SK-N-SH treated with all-trans-retinoic acid at 6 μM for 48 hours (cell line): ENCODE data around the gene CHCHD6.

Experiments
- ARNTL ChIP-seq: fragments of 450-650 bp; formaldehyde crosslinking; IDR thresholded peaks from 2 replicates; pipeline ENCODE4 v1.5.0; 2020; ENCODE audit warnings: low read depth, mild to moderate bottlenecking, moderate library complexity, borderline replicate concordance
- GLIS3 ChIP-seq: fragments of 250-450 bp; sonication (Bioruptor Pico); IDR thresholded peaks from 2 replicates; pipeline ENCODE4 v1.5.0; 2020; ENCODE audit warnings: mild to moderate bottlenecking, moderate library complexity
- ISL1 ChIP-seq: fragments of 250-450 bp; sonication (Bioruptor Pico); IDR thresholded peaks from 2 replicates; pipeline ENCODE4 v2.1.2; 2022; ENCODE audit warnings: mild to moderate bottlenecking, moderate library complexity
- PPARA ChIP-seq: fragments of 250-450 bp; sonication (Bioruptor Pico); IDR thresholded peaks from 2 replicates; pipeline ENCODE4 v1.5.0; 2020; ENCODE audit warnings: mild to moderate bottlenecking, borderline replicate concordance
- RARB ChIP-seq: fragments of 250-450 bp; sonication (Bioruptor Pico); IDR thresholded peaks from 2 replicates; pipeline ENCODE4 v1.8.0; 2021; ENCODE audit warnings: mild to moderate bottlenecking, moderate library complexity
- SNAI2 ChIP-seq: fragments of 250-450 bp; sonication (Bioruptor Pico); IDR thresholded peaks from 2 replicates; pipeline ENCODE4 v1.5.0; 2020; ENCODE audit warnings: mild to moderate bottlenecking, moderate library complexity
- TCF4 ChIP-seq: fragments of 250-450 bp; sonication (Bioruptor Pico); IDR thresholded peaks from 2 replicates; pipeline ENCODE4 v1.8.0; 2021; ENCODE audit warnings: mild to moderate bottlenecking, moderate library complexity, borderline replicate concordance
- TOX ChIP-seq: fragments of 250-450 bp; sonication (Bioruptor Pico); IDR thresholded peaks from 2 replicates; pipeline ENCODE4 v1.8.0; 2021; ENCODE audit warnings: mild to moderate bottlenecking, moderate library complexity, borderline replicate concordance
- ZFP3 ChIP-seq: fragments of 250-450 bp; sonication (Bioruptor Pico); IDR thresholded peaks from 2 replicates; pipeline ENCODE4 v1.5.0; 2020; ENCODE audit warnings: mild to moderate bottlenecking, moderate library complexity
- ZFP30 ChIP-seq: fragments of 450-650 bp; formaldehyde crosslinking; IDR thresholded peaks from 2 replicates; pipeline ENCODE4 v1.5.0; 2022; ENCODE audit warnings: mild to moderate bottlenecking, moderate library complexity
- TF ChIP-seq, protein P1 (sequence below): fragments of 250-450 bp; sonication (Bioruptor Pico); IDR thresholded peaks from 2 replicates; pipeline ENCODE4 v1.5.1; 2021; ENCODE audit warnings: mild to moderate bottlenecking, moderate library complexity
- TF ChIP-seq, protein P2 (sequence below): fragments of 250-450 bp; sonication (Bioruptor Pico); IDR thresholded peaks from 2 replicates; pipeline ENCODE4 v1.8.0; 2020; ENCODE audit warnings: mild to moderate bottlenecking, moderate library complexity, borderline replicate concordance

DNA sequence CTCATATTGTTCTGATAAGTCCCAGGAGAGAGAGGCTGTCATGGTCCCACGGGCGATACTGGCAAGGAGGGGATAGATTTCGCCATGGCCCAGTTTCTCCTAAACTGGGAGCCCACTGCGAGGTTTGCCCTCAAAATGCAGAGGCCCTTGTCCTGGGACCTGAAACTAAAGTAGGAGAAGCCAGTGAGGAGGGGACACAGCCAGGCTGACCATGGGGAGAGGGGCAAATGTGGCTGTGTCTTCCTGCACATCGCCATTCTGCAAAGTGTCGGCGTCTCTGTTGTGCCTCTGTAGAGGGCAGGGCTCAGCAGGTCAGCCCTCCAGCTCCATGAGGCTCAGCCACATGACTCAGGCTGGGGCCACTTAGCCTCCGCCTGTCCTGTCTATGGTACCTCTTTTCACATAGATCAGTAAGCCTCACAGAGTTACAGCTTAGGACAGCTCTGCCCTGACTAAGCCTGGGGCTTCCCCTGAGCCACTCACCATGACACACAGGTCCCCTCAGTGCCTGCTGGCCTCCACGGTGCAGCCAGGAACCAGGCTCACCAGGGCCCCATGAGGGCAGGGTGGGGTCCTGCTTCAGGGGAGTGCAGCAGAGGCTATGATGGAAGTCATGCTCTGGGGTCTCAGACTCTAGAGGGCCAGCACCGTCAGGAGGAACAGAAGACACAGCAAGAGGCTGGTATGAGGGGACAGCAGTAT, 250.3 kb downstream of the CHCHD6 start:
- TF ChIP-seq SNAI2 (no peak), RARB (CRISPR knock-in tag) (no peak), PPARA (CRISPR knock-in tag) (no peak), TCF4 (CRISPR knock-in tag) (no peak), ZFP3 (CRISPR knock-in tag) (no peak), ZFP30 (CRISPR knock-in tag) (no peak), TOX (no peak), GLIS3 (CRISPR knock-in tag) (no peak), ISL1 (CRISPR knock-in tag) (no peak), ARNTL (CRISPR knock-in tag) (no peak)
- TF ChIP-seq, protein P1, sequence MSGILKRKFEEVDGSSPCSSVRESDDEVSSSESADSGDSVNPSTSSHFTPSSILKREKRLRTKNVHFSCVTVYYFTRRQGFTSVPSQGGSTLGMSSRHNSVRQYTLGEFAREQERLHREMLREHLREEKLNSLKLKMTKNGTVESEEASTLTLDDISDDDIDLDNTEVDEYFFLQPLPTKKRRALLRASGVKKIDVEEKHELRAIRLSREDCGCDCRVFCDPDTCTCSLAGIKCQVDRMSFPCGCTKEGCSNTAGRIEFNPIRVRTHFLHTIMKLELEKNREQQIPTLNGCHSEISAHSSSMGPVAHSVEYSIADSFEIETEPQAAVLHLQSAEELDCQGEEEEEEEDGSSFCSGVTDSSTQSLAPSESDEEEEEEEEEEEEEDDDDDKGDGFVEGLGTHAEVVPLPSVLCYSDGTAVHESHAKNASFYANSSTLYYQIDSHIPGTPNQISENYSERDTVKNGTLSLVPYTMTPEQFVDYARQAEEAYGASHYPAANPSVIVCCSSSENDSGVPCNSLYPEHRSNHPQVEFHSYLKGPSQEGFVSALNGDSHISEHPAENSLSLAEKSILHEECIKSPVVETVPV (CRISPR knock-in tag): no peak
- TF ChIP-seq, protein P2, sequence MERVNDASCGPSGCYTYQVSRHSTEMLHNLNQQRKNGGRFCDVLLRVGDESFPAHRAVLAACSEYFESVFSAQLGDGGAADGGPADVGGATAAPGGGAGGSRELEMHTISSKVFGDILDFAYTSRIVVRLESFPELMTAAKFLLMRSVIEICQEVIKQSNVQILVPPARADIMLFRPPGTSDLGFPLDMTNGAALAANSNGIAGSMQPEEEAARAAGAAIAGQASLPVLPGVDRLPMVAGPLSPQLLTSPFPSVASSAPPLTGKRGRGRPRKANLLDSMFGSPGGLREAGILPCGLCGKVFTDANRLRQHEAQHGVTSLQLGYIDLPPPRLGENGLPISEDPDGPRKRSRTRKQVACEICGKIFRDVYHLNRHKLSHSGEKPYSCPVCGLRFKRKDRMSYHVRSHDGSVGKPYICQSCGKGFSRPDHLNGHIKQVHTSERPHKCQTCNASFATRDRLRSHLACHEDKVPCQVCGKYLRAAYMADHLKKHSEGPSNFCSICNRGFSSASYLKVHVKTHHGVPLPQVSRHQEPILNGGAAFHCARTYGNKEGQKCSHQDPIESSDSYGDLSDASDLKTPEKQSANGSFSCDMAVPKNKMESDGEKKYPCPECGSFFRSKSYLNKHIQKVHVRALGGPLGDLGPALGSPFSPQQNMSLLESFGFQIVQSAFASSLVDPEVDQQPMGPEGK (CRISPR knock-in tag): no peak
